ENCODE results near the gene ANKRD12. TPM values are rescaled to one million over a fixed set of nuclear protein-coding genes. Genes with fewer than 3 reads are reported as not detected.

The ANKRD12 gene
- total RNA-seq, 1 experiment from 2014 or later, result 24.1 TPM

- no peak for DNase-seq (ENCODE audit: low spot score)
These were observed 153.6 kb downstream of the ANKRD12 start for GRCh38 chr18:9290156-9290555.

DNA sequence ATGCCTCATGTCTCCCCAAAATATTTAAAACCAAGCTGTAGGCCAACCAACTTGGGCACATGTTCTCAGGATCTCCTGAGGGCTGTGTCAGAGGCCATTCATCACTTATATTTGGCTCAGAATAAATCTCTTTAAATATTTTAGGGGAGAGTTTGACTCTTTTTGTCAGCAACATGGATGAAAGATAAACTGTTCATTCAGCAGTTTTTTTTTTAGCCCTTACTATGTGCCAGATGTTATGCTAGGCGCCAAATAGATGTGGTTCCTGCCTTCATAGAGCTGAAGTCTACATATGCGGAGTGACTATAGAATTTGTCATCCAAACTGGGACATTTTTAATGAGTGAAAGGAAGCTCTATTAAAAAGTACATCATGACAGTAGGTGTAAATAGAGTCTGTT is 155.5 kb downstream of the ANKRD12 start:
- no peak for DNase-seq (ENCODE audit: low spot score)

- DNase-seq (ENCODE audit: low spot score), result no peak
These were observed 157.4 kb downstream of the ANKRD12 start for GRCh38 chr18:9293948-9294347.

GRCh38 chr18:9296233-9297006 is 159.8 kb downstream of the ANKRD12 start:
- DNase-seq (ENCODE audit: low spot score), result no peak

DNA sequence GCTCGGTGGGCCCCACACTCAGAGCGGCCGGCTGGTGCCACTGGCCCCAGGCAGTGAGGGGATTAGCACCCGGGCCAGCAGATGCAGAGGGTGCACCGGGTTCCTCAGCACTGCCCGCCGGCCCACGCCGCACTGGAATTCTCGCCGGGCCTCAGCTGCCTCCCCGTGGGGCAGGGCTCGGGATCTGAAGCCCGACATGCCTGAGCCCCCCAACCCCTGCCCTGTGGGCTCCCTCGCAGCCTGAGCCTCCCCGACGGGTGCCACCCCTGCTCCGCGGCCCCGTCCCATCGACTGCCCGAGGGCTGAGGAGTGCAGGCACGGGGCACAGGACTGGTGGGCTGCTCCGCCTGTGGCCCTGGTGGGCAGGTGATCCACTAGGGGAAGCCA is 160.4 kb downstream of the ANKRD12 start:
- DNase-seq (ENCODE audit: low spot score), result no peak

DNA sequence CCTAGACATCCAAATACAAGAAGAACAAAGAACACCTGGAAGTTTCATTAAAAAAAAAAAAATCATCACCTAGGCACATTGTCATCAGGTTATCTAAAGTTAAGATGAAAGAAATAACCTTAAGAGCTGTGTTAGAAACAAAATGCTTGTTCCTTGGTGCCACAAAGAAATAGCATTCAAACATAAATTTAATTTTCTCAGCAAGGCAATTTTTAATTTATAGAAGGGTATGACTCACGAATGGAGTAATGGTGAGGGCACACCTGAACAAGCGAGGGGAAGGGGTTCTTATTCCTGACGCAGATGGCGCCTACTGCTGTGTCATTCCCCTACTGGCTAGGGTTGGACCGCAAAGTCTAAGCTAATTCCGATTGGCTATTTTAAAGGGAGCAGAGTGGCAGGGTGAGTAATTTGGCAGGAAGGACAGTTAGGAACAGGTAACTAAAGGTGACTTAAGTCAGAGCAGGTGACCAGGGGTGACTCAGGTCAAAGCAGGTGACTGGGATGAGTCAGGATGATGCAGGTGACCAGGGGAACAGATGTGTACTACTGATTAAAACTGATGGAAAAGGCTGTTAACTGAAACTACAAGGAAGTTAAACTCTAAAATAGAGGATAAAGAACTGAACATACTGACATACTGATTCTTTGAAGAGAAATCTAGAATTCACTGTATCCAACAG is 167.9 kb downstream of the ANKRD12 start:
- DNase-seq (ENCODE audit: low spot score), result no peak

GRCh38 chr18:9319333-9319732 is 182.8 kb downstream of the ANKRD12 start:
- no peak for DNase-seq (ENCODE audit: low spot score)

DNA sequence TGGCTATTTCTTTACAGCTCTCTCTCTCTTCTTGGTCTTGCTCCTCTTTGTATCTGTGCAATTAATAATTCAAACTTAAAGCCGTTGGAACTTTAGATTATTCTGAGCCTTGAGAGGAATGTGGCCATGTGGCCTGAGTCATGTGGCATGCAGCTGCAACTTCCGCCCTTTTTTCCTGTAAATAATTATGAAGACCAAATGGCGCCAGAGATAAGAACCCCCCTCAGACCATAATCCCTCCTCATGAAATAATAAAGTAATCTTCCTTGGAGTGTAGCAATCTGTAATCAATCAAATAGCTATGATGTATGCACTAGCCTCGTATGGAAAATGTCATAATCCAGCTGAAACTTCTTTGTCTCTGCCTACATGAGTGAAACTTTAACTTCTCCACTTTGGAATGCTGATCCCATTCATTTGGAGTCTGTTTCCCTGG is 184.5 kb downstream of the ANKRD12 start:
- DNase-seq (ENCODE audit: low spot score), result no peak

- DNase-seq (ENCODE audit: low spot score), result no peak
These were observed 185.2 kb downstream of the ANKRD12 start for GRCh38 chr18:9321736-9322135.

DNA sequence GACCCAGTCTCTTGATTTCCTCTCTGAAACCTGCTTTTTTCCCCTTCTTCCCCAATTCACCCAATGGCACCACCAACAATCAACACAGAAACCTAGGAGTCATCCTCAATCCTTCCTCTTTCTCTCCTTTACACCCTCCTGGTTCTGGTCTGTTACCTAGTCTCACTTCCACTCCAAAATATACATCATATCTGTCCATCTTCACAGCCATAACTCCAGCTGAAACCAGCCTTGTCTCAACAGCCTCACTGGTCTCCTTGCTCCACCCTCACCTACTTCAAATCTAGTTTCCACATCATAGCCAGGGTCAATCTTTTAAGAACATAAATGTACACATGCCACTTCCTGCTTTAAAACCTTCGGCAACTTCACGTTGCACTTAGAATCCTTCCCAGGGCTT is 186.2 kb downstream of the ANKRD12 start:
- no peak for DNase-seq (ENCODE audit: low spot score)

- no peak for DNase-seq (ENCODE audit: low spot score)
These were observed 187.3 kb downstream of the ANKRD12 start for GRCh38 chr18:9323750-9324445.

DNA sequence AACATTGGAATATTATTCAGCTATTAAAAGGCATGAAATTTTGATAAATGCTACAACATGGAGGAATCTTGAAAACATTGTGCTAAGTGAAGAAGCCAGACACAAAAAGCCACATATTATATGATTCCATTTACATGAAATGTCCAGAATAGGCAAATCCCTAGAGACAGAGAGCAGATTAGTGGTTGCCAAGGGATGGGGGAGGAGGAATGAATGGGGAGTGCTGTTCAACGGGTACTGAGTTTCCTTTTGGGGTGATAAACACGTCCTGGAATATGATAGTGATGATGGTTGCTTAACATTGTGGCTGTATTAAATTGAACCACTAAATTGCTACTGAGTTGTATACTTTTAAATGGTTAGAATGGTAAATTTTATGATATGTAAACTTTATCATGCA is 189.1 kb downstream of the ANKRD12 start:
- DNase-seq (ENCODE audit: low spot score), result no peak

GRCh38 chr18:9328776-9329175 is 192.2 kb downstream of the ANKRD12 start:
- DNase-seq (ENCODE audit: low spot score), result no peak

DNA sequence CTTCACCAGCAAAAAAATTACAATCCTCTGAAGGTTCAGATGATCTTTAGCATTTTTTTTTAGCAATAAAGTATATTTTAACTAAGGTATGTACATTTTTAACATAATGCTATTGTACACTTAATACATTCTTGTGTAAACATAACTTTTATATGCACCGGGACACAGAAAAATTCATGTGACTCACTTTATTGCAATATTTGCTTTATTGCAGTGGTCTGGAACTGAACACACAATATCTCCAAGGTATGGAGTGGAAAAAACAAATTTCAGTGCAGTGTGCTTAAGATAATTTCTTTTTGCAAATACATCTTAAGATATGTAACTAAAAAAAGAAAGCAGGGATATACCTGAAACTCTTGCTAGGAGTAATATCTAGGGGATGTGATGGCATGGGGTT is 192.9 kb downstream of the ANKRD12 start:
- peak; percentile 21 for DNase-seq (ENCODE audit: low spot score)

DNA sequence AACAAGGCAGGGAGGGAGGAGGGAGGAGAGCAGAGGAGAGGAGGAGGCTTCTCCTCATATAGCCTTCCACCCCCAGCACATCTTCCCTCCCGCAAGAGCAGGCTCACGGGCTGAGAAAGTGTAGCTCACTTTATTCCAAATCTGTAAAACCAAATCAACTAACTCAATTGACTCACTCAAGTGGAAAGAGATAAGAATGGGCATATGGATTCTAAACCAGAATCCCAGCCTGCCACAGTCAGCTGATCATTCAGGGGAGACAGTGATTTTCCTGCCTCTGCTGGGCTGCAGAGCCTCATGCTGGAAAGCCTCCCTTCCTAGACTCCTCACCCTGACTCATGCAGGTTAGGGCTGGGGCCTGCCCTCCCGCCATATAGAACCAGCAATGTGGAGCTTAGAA is 193.8 kb downstream of the ANKRD12 start:
- no peak for DNase-seq (ENCODE audit: low spot score)

GRCh38 chr18:9333441-9334328 is 197.1 kb downstream of the ANKRD12 start:
- no peak for DNase-seq (ENCODE audit: low spot score)

GRCh38 chr18:9334329-9334972 is 197.9 kb downstream of the ANKRD12 start, which contains the start of gene TWSG1:
TWSG1 (plus strand) TSS chr18:9334773; CDS start chr18:9337230, 2,457 bp downstream.
- DNase-seq (ENCODE audit: low spot score), result peak; percentile 95

DNA sequence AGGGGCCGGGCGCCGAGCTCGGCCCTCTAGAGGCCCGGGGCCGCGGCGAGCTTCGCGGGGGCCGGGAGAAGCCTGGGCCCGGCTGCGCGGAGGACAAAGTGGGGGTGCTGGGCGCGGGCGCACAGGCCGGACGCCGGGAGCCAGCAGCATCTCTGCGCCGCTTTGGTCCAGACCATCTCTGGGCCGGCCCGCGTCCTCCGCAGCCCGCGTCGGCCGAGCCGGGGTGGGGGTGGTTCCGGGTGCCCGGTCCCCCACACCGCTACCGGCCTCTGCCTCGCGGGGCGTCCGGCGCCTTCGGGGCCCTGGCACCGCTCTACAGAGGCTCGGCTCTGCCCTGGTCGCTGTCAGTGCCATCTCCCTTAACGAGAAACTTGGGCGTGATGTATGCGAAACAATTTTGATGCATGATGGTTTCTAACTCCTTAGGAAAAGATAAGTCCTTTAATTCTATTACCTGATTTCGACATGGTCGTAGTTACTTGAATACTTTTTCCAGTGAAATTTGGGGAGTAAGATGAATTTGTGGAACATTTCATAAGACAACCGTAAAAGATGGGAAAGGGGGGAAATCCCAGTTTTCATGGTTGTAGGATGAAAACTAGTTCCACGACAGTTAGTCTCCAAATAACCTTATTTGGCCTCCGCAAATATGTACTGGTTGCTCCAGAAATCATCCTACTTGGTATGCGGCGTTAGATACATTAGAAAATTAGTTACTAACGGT is 198.6 kb downstream of the ANKRD12 start:
- DNase-seq (ENCODE audit: low spot score), result peak; percentile 64
